Measurements from ENCODE around the gene CDIP1.

- TF ChIP-seq POLR2A (IDR thresholded peaks at IDR 0.05) (no peak), CTCF (IDR thresholded peaks at IDR 0.05) (no peak)
Observed at GRCh38 chr16:4486126-4486893, 52.3 kb downstream of the CDIP1 start.
